GM12892 (cell line): Measurements from ENCODE around the gene NF1.

Source experiments
- POLR2A ChIP-seq: IDR thresholded peaks from 2 replicates; pipeline ENCODE4 v1.6.1; 2011; ENCODE audit warnings: low read depth, low read length, control low read depth
- POLR2AphosphoS5 ChIP-seq: IDR thresholded peaks from 2 replicates; pipeline ENCODE4 v1.6.1; 2011; ENCODE audit warnings: low read depth, low read length, control low read depth
- TAF1 ChIP-seq: IDR thresholded peaks from 2 replicates; pipeline ENCODE4 v1.6.1; 2011; ENCODE audit warnings: low read depth, mild to moderate bottlenecking, control low read depth, low read length, borderline replicate concordance

- TF ChIP-seq POLR2A (no peak), TAF1 (no peak), POLR2AphosphoS5 (no peak)
Measured at GRCh38 chr17:31374503-31374902, 279.7 kb downstream of the NF1 start.
